RCC 7860 (cell line): ENCODE data around the gene GPR32.
"Not testable (repeated sequence)": the region's sequence is repeated elsewhere in the genome, so short reads cannot be mapped to it uniquely, and the experiment has no call there.

Experiments used
- DNase-seq: peaks from one replicate; pipeline ENCODE4 v3.0.0-alpha.2; 2015; ENCODE audit warnings: low spot score
- FAIRE-seq: peaks from 2 replicates; lab custom pipeline; 2012; peaks lifted over from hg19 to GRCh38; lab: Jason Lieb, UNC

Gene GPR32

DNA sequence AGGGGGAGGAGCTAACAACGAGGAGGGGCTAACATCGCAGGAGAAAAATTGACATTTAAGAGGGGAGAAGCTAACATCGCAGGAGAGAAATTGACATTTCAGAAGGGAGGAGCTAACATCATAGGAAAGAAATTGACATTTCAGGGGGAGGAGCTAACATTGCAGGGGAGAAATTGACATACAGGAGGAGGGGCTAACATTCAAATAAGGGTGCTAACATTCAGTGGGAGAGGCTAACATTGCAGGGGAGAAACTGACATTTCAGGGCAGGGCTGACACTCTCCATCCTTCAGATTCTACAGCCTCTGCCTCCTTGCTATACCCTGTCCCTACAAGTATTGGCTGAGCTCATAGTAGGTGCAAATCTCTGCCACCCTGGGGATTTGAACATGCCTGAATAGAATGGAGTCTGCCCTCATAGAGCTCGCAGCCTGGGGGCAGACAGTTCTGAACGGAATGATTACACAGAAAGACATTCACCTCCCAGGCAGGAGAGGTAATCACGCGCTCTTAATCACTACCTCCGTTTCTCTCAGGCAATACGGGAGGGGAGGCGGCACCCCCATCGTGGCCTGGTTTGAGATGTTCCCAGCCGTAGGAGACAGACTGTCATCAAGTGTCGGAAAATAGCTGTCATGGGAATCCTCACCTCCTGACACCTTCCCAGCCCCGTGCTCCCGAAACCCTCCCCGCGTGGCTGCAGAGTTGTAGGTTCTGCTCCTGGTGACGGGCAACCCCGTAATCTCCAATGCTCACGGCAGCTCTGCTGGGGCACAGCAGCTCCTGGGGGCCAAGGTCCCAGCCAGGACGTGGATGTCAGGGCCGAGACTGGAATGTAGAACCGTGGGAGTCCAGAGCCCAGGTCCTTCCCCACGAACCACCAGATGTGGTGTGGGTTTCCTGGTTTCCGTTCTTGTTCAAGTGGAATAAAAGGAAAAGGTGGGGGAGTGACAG is 9.5 kb downstream of the GPR32 start:
- FAIRE-seq: no peak
- no peak for DNase-seq

DNA sequence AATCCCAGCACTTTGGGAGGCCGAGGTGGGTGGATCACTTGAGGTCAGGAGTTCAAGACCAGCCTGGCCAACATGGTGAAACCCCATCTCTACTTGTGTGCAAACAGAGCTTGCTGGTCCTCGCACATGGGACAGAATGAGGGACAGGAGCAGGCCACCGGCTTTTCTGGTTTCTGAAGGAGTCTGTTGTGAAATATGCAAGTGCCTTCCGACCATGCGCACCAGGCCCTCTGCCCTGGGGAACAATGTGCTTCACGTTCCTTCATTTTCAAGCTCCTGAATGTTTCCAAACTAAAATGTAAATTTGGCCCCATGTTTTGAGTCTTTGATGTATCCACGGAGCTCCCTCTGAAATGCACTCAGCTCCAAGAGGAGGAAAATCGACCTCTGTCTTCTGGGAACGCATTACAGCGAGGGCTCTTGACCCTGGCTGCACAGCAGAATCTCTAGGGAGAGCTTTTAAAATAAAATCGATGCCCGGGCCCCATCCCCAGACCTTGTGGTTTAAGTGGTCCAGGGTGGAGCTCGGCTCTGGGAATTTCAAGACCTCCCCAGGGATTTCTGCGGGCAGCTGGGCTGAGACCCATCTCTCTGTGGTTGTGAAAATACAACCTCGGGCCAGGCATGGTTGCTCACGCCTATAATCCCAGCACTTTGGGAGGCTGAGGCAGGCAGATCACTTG is 10.6 kb downstream of the GPR32 start:
- DNase-seq: no peak
- no peak for FAIRE-seq

DNA sequence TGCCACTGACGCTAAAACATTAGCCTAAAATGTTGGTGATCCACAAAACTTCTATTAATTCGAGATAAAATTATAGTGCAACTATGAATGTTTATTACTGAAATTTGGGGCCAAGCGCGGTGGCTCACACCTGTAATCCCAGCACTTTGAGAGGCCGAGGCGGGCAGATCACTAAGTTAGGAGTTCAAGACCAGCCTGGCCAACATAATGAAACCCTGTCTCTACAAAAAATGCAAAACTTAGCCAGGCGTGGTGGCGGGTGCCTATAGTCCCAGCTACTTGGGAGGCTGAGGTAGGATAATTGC is 13.5 kb downstream of the GPR32 start:
- FAIRE-seq, DNase-seq: not testable (repeated sequence)

DNA sequence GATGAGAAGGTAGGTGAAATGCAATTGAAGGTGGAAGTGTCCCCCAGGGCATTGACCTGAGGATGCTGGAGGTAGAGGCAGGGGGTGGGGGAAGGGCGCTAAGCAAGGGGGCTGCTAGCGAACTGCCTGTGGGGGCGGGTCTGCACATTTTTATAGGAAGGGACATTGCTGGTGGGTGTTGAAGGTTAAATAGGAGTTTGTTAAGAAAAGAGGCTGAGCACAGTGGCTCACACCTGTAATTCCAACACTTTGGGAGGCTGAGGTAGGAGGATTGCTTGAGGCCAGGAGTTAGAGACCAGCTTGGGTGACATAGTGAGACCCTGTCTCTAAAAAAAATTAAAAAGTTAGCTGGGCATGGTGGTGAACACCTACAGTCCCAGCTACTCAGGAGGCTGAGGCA is 14.4 kb downstream of the GPR32 start:
- DNase-seq (no peak), FAIRE-seq (no peak)

- no peak for DNase-seq
- no peak for FAIRE-seq
These were observed 15.1 kb downstream of the GPR32 start for GRCh38 chr19:50785329-50785728.

DNA sequence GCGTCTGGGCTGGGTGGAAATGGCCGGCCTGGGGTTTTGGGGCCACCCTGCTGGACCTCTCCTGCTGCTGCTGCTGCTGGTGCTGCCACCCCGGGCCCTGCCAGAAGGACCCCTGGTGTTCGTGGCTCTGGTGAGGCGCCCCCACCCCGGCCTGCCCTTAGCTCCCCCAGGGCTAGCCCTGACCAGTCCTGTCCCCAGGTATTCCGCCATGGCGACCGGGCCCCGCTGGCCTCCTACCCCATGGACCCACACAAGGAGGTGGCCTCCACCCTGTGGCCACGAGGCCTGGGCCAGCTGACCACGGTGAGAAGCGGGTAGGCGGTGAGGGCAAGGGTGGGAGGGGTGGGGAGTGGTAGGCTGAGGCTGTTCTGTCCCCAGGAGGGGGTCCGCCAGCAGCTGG is 20.1 kb downstream of the GPR32 start, which contains the start of gene ACP4:
Gene ACP4 (plus strand): TSS at position 20 of the 400 bp plus-strand sequence. CDS start 0 bp downstream, at position 20.
- no peak for FAIRE-seq
- DNase-seq: no peak

DNA sequence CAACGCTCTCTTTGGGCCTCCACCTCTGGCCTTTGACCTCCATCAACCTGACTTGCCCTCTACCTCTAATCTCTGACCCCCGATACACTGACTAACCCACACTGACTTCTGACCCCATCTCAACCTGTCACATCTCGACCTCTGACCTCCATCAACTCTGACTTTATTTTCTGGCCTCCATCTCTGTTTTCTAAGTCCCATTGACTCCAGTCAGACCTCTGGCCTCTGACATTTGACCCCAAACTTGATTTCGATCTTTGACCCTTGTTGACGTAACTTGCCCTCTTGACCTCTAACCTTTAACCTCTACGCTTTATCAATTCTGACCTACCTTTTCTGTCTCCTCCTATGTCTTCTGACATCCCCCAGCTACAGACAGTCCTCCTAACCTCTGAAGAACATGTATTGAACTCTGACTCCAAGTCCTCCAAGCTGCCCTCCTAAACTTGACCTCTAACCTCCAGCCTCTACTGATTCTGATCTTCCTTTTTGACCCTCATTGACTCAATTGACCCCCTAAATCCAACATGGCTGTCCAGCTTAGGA is 20.7 kb downstream of the GPR32 start:
- FAIRE-seq: no peak
- DNase-seq: no peak

- no peak for FAIRE-seq
- DNase-seq: no peak
These were observed 21.5 kb downstream of the GPR32 start for GRCh38 chr19:50791594-50792271.

- no peak for FAIRE-seq
- DNase-seq: no peak
These were observed 22.3 kb downstream of the GPR32 start for GRCh38 chr19:50792272-50793250.

- DNase-seq: no peak
- no peak for FAIRE-seq
These were observed 23.3 kb downstream of the GPR32 start for GRCh38 chr19:50793558-50794065.

DNA sequence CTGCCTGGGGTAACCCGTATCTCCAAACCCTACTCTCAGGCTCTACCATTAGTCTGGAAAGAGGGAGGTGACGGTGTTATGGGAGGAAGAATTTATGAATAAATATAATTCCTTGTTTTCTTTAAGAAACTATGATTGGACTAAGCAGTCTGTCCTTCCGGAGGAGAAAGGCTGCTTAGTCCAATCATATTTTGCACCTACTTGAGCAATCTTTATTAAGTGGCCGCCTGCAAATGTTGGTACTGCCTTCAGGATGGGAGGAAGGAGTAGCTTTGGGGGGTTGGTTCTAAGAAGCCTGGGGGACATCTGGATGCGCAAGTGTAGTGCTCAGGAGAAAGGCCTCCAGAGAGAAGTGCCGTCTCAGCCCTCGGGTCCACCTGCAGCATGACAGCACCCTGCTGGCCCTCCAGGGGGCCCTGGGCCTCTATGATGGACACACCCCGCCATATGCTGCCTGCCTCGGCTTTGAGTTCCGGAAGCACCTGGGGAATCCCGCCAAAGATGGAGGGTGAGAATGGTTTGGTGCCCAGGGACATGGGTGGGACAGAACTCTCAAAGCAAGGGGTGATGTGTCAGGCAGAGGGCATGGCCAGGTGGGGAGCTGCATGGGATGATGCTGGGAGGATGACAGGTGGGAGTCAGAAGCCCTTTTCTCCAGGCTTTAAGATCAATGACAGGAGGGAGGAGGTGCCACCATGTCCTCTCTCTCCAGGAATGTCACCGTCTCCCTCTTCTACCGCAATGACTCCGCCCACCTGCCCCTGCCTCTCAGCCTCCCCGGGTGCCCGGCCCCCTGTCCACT is 24.0 kb downstream of the GPR32 start:
- DNase-seq: peak; percentile 39
- no peak for FAIRE-seq

DNA sequence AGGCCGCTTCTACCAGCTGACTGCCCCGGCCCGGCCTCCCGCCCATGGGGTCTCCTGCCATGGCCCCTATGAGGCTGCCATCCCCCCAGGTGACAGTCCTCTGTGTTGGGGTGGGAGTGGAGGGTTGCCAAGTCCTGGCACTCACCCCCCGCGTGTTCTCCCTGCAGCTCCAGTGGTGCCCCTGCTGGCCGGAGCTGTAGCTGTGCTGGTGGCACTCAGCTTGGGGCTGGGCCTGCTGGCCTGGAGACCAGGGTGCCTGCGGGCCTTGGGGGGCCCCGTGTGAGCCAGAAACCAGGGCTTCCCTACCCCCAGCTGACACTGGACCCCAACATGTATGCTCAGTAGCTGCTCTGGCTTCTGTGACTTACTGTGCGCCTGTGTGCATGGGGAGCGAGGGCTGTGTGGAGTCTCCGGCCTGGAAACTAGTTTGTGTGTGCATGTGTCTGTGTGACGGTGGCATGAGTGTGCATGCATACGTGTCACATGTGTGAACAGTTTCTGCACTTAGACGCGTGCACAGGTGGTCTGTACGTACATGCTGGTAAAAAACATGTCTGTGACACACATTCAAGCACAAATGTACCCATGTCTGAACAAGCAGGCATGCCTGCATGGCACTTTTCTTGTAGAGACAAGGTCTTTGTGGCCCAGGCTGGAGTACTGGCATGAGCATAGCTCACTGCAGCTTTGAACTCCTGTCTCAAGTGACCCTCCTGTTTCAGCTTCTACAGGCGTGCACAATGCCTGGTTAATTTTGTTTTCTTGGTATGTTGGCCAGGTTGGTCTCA is 24.8 kb downstream of the GPR32 start:
- FAIRE-seq: no peak
- DNase-seq: no peak

- no peak for FAIRE-seq
These were observed 25.4 kb downstream of the GPR32 start for GRCh38 chr19:50795664-50796073.

DNA sequence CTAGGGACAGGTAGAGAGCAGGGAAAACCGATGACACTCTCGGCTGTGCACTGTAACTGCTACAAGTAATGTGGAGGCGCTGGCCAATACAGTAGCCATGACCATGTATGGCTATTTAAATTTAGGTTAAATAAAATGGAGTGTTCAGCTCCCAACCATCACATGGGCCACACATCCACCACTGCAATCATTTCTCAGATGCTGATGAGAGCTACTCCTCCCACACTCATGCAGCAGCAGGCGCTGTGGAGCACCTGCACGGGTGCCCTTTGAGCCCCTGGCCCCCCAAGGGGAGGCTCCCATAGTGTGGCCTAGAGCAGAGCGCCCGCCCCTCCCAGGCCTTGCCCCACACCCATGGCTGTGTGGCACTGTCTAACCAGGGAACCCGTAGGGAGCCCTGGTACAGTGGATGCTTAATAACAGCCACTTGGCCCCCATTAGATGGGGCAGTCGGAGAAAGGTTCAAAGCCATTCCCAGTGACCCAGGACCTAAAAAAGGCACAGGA is 25.9 kb downstream of the GPR32 start:
- no peak for FAIRE-seq
- no peak for DNase-seq

More at GRCh38 chr19:50795664-50796073, 25.4 kb downstream of the GPR32 start:
- no peak for DNase-seq

- FAIRE-seq: no peak
These were observed 26.6 kb downstream of the GPR32 start for GRCh38 chr19:50796634-50797428.

GRCh38 chr19:50797429-50797780 is 27.1 kb downstream of the GPR32 start:
- FAIRE-seq (no peak), DNase-seq (no peak)

More at GRCh38 chr19:50796634-50797428, 26.6 kb downstream of the GPR32 start:
- DNase-seq: no peak
